HG03469 (cell line): ENCODE results near the gene MCAT.

Experiments used
- ATAC-seq: cut with Tn5 transposase; IDR thresholded peaks from one replicate; pipeline ENCODE4 v1.9.1; 2021; ENCODE audit warnings: mild to moderate bottlenecking, moderate library complexity, moderate number of reproducible peaks; ENCODE audit not compliant: unreplicated experiment

The MCAT gene

DNA sequence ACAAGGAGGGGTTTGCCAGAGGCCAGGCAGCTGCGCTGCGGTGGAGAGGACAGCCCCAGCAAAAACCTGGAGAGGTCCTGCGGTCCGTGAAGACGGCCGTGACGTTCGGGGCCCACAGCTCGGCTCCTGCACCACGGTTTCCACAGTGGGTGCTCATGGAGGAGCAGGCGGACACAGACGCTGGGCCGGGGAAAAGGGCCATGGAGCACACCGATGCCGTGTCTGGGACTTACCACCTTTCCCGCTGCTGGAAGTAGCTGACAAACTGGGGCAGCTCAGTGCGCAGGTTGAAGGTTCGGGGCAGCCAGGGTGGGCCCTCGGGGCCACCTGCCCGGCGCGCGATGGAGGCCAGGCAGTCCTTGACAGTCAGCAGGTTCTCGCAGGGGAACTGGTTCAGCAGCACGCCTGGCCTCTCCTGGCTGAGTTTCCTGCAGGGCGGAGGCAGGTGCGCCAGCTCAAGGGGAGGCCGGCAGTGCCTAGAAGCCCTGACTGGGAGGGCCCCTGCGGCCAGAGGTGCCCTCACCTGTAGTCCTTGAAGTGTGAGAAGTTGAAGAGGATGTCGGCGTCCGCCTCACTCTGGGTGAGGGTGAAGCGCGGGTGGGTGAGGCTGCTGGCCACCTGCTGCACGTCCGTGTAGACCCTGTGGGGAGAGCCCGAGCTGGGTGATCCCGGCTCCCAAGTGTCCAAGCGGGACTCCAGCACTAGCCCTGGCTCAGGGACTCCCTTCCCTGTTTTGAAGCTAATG lies 30.9 kb upstream of the MCAT start:
- ATAC-seq = no peak

- ATAC-seq = no peak
Observed at GRCh38 chr22:43173566-43173965, 30.4 kb upstream of the MCAT start.

DNA sequence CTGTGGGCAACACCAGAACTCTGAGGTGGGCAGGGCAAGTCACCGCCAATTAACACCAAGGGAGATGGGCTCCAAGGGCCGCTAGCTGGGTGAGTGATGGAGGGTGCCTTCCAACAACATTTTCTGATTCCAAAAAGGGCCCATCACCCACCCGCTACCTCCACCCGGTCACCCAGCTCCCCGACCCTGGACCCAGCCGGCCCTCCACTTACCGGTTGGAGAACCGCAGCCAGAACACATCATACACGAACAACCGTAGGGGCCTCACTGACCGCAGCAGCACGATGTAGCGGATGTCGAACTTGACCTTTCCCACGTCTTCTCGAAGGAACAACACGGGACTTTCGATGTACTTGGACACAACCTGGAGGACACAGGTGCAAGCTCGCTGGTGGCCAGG lies 29.0 kb upstream of the MCAT start:
- ATAC-seq = no peak

- ATAC-seq = no peak
Observed at GRCh38 chr22:43171607-43172006, 28.4 kb upstream of the MCAT start.

DNA sequence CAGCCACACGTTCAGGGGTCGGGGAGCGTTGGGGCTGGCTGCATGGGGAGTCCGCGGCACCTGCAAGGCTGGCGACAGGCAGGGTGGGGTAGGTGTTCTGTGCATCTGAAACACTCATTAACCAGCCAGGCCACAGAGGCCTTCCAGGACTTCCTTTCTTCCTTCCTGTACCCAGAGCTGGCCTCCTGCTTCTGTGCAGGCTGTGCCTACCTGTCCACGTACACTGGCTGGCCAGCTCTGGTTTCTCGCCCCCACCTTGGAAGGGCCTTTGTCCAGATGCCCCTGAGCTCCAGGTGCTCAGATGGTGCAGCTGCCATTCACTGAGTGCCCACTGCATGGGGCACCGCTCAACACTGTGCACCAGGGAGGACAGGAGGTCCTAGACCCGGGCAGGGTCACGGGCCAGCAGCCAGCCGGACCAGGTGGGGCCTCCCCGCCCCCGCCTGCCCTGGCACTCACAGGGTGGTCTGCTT lies 27.9 kb upstream of the MCAT start:
- ATAC-seq = no peak

GRCh38 chr22:43170131-43170480 lies 26.9 kb upstream of the MCAT start:
- ATAC-seq = no peak

DNA sequence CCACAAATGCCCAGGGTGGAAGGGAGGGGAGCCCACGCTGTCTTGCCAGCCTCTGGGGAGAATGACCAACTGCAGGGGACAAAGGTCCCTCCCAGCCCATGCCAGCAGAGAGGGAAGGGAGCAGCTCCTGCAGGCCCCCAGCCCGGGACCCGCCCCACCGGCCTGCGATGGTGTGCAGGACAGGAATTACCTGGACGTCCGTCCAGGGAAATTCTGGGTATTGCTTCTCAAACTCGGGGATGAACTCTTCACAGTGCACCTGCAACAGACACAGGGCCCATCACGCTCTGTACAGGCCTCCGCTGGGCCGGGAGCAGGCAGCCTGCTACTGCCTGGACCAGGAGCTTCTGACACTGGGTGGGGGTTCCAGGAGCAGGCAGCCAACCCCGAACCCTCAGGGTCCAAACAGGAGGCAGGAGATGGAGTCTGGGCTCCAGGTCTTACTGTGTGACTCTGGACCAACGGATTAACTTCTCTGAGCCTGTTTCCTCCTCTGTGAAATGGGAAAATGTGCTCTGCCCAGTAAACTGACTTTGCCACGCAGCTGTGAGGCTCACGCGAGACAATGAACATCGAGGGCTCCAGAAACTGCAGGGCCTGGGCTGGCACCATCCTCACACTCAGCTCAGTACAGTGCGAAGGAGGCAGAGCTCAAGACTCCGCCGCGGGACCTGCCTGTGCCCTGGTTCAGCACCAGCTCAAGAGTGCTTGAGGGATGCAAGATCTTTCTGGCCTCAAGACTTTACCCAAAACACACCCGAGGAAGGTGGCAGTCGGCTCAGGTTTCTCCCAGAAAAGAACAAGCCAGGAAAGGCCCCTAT lies 26.3 kb upstream of the MCAT start:
- no peak for ATAC-seq

- no peak for ATAC-seq
Observed at GRCh38 chr22:43168471-43169309, 25.5 kb upstream of the MCAT start.

- no peak for ATAC-seq
Observed at GRCh38 chr22:43167001-43167589, 23.9 kb upstream of the MCAT start.

- ATAC-seq = no peak
Observed at GRCh38 chr22:43166132-43166930, 23.1 kb upstream of the MCAT start.

DNA sequence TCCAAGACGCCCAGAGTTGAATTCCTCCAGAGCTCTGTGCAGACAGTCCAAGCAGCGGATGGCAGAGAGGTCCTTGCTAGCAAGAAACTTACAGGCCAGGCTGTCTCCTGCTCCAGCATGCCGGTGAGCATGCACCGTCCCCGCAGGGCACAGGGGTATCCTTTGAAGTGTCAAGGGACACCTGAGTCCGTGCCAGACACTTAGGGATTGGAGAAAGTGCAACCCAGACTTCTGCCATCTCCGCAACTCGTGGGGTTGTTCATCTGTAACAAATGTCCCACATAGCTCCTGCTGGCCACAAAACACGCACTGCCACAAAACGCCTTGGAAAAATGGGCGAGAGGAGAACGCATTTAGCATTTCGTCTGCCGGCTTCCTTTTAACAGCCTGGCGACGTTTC lies 21.4 kb upstream of the MCAT start:
- no peak for ATAC-seq

DNA sequence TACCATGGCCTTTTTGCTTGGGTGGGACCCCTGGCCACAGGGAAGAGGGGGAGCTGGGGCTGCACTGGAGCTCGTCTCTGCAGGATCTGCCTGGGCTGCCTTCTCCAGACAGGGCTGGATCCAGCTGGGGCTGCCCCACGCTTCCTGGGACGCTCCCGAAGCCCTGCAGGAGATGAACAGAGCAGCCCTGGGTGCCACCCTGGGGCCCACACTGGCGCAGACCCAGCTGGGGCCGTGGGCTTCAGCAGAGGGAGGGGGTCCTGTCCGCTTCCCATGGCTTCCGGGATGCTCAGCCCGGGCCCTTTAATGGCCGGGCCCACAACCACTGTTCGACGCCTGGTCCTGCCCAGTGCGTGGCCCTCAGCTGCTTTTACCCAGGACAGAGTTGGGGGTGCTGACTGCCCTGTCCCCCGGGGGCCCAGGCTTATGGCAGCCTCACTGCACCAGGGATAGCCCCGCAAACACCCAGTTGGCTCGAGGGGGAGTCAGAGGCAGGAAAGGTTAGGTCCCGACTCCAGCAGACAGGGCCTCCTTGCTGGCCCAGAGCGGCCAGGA lies 20.1 kb upstream of the MCAT start:
- no peak for ATAC-seq

DNA sequence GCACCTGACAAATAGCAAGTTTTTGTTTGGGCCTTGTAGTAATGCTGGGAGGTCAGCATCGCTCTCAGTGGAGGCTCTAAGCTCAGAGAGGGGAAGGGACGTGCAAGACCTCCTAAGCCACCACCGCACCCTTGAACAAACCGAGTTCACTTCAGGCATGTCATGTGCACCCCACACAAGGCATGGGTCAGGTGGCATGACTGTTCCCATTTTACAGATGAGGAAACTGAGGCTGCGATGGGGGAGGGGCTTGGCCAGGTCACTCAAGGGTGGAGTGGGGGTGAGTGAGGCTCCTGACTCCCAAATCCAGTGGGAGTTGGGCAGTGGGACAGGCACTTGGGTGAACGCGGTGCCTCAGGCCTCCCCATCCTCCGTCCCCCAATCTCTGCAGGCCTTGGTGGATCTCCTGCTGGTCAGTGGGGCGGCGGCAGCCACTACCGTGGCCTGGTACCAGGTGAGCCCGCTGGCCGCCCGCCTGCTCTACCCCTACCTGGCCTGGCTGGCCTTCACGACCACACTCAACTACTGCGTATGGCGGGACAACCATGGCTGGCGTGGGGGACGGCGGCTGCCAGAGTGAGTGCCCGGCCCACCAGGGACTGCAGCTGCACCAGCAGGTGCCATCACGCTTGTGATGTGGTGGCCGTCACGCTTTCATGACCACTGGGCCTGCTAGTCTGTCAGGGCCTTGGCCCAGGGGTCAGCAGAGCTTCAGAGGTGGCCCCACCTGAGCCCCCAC lies 19.4 kb upstream of the MCAT start:
- ATAC-seq = no peak

- ATAC-seq = no peak
Observed at GRCh38 chr22:43160497-43161126, 17.4 kb upstream of the MCAT start.

DNA sequence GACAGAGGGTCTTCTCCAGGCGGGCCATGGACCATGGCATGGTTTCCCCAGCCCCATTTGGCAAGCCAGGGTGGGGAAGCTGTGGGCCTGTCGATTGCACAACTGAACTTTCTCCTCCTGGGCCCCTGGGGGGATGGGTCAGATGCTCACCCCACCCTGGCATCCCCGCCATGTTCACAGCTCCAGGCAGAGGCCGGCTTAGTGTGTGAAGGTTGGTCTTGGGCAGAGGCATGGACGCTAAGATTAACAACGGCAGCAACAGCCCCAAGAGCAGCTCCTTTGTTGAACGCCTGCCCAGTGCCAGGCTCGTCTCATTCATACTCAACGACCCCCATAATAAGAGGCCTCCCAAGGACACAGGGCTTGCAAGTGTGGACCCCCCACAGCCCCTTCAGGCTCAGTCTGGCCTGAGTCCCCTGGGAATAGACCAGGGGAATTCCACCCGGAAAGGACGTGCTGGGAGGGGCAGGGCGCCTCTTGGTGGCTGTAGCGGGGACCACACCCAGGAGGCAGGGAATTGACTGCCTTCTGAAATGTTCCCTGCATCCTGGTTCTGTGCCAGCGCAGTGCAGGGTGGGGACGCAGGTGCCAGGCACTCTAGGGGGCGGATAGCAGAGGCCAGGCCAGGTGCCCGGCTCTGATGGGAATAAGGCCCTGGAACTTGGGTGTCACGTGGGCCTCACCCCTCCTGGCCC lies 16.4 kb upstream of the MCAT start:
- no peak for ATAC-seq

DNA sequence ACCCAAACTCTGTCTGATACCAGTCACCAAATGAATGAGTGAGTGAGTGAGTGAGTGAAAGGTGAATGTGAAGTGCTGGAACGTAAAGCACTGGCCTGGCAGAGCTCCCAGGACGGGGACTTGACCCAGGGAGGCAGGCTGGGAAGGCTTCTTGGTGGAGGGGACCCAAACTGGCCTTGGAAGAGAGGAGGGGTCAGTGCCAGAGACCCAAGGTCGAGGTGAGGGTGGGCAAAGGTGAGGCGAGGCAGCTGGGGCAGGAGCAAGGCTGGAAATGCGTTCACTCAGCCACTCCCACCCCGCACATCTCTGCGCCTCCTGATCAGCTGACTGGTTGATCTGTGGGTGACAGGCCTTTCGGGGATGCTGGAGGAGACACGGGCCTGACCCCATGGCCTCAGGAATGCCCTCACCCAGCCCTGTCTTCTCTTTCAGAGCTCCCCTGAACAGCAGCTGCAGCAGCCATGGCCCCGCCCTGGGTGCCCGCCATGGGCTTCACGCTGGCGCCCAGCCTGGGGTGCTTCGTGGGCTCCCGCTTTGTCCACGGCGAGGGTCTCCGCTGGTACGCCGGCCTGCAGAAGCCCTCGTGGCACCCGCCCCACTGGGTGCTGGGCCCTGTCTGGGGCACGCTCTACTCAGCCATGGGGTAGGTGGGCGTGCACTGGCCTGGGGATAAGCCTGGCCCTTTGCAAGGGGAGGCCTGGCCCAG lies 15.7 kb upstream of the MCAT start:
- ATAC-seq = no peak

DNA sequence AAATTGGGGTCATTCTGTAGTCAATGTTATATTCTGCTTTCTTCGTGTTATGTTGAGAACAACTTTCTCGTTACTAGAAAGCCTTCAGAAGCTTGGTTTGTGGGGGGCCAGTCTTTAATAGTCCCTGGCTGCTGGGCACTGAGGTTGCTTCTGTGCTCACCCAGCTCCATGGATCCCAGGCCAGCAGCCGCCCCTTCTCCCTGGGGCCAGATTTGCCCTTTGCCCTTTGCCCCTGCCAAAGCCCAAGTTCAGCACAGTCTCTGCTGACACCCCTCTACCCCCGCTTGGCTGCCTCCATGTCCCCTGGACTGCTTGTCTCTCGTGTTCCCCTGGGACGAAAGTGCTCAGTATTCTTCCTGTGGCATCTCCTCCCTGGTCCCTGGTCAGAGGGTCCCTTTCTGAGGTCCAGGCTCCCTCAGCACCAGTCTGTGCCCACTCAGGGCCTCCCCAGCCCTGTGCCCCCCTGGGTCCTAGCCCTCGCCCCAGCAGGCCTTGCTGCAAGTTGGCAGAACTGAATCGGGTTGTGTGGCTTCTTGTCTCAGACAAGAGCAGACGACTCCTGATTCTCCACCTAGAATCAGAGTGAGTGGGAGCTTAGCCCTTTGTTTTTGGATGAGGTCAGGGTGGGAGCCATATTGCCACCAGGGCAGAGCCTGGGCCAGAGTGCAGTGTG lies 14.8 kb upstream of the MCAT start:
- no peak for ATAC-seq
